ENCODE results near the gene AKT2.

The AKT2 gene

DNA sequence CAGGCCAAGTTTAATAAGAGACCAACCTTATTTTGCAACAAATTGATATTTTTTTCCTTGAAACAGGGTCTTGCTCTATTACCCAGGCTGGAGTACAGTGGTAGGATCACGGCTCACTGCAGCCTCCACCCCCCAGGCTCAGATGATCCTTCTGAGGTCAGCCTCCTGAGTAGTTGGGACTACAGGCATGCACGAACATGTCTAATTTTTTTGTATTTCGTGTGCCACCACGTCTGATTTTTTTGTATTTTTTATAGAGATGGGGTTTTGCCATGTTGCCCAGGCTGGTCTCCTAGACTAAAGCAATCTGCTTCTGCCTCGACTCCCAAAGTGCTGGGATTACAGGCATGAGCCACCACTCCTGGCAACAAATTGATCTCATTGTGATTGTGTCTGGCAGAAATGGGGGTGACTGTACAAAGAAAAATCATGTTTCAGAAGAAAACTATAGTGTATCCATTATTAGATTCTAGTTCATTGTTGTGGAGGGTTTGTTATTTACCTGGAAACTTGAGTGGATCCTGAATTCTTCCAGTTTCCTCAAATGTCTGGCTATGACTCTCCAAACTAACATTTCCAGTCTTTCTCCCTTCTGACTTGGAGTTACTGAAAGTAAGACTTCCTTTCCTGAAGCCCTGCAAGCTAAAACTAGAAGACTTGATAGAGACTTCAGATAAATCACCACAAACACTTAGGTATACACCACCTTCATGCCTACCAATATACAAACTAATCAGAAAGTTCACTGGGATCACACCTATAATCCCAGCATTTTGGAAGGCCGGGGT lies 17.3 kb upstream of the AKT2 start:
- no peak for DNase-seq (ENCODE audit: low read depth in 2 of 2, low spot score in 1 of 2)

DNA sequence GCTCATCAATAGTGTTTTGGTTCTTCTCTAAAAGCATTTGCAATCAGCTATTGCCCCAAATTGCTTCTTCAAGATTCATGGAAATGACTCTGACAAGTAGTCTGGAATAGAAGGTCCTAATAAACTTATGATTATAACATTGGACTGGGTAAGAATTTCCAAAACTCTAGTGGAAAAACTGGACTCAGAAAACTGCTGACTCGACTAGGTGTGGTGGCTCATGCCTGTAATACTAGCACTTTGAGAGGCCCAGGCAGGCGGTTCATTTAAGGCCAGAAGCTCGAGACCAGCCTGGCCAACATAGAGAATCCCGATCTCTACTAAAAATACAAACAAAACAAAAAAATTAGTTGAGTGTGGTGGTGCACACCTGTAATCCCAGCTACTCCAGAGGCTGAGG lies 15.5 kb upstream of the AKT2 start:
- no peak for DNase-seq (ENCODE audit: low read depth in 2 of 2, low spot score in 1 of 2)

- no peak for DNase-seq (ENCODE audit: low read depth in 2 of 2, low spot score in 1 of 2)
Observed at GRCh38 chr19:40298026-40298425, 12.9 kb upstream of the AKT2 start.

GRCh38 chr19:40294560-40294959 lies 9.4 kb upstream of the AKT2 start:
- DNase-seq (ENCODE audit: low read depth in 2 of 2, low spot score in 1 of 2) = no peak

GRCh38 chr19:40286971-40287421 lies 1.9 kb upstream of the AKT2 start:
- DNase-seq (ENCODE audit: low read depth in 2 of 2, low spot score in 1 of 2) = no peak

- no peak for DNase-seq (ENCODE audit: low read depth in 2 of 2, low spot score in 1 of 2)
Observed at GRCh38 chr19:40286235-40286970, 1.3 kb upstream of the AKT2 start.

DNA sequence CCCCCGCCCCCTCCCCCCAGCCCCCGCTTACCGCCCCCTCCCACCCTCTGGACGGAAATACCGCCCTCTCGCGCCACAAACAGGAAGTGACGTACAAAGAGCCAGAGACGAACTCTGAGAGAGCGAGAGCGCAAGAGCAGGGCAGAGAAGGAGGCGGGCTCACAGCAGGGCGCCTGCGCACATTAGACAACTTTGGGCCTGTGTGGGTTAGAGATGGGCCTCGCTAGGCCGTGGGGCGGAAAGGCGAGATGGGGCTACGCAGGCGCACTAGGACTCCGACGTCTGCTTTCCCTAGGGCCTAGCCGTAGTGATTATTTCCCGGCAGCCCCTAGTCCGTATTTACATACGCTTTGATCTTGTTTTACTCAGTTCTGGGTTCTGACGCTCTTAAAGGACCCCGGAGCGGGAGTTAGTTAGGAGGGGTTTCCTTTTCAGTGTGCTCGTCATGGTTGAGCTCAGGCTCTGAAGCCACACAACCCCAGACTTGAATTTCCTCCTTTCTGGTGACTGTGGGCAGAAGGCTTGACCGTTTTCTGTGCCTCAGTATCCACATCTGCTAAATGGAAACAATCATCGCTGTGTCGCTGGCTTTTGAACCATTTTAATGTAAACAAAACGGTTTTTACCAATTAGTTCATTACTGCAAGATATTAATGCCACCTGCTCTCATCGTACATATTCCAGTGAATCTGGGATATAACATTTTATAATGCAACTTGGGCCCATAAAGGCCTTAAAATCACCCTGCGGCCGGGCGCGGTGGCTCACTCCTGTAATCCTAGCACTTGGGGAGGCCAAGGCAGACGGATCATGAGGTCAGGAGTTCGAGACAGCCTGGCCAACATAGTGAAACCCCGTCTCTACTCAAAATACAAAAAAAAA lies 449 bp upstream of the AKT2 start:
- DNase-seq (ENCODE audit: low read depth in 2 of 2, low spot score in 1 of 2) = peak; percentile 91 to 98

DNA sequence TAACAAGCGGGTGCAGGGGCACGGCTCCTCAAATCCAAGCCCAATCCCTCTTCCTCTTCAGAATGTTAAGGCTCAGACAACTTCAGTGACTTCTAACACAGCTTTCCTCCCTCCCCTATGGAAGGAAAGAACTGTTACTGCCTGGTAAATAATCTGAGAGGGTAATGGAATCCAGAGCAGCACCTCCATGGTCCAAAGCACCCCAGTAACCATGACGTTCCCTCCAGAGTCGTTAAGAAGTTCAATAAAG lies 969 bp downstream of the AKT2 start:
- no peak for DNase-seq (ENCODE audit: low read depth in 2 of 2, low spot score in 1 of 2)

GRCh38 chr19:40283414-40284250 lies 1.5 kb downstream of the AKT2 start:
- DNase-seq (ENCODE audit: low read depth in 2 of 2, low spot score in 1 of 2) = no peak

GRCh38 chr19:40282920-40283319 lies 2.2 kb downstream of the AKT2 start:
- no peak for DNase-seq (ENCODE audit: low read depth in 2 of 2, low spot score in 1 of 2)

GRCh38 chr19:40282209-40282580 lies 3.0 kb downstream of the AKT2 start:
- DNase-seq (ENCODE audit: low read depth in 2 of 2, low spot score in 1 of 2) = no peak

DNA sequence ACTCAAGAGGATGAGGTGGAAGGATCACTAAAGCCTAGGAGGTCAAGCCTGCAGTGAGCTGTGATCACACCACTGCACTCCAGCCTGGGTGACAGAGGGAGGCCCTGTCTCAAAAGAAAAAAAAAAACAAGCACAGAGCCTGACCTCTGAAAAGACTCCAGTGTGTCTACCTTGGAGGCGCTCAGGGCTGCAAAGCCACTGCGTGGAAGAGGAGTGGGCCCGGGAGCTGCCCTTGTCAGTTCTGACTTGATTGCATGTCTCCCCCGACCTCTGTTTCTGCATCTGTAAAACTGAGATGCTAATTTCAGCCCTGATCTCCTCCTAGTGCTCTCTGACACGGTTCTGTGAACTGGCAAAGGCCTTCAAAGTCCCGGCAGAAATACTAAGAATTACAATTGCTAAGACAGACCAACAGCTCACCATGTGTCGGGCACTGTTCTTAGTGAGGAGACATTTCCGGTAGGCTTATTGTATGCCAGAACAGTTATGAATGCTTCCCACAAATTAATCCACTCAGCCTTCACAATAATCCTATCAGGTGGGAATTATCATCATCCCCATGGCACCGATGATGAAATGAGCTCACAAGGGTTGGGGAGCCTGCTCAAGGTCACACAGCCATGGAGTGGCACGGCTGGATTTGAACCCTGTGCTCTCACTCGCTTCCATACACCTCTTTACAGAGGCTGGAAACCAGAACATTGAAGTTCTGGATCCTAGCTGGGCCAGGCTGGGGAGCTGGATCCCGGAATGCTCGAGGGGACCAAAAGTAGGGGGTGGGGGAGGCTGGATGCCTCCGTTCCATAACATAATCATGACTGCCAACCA lies 3.5 kb downstream of the AKT2 start:
- DNase-seq (ENCODE audit: low read depth in 2 of 2, low spot score in 1 of 2) = no peak

- DNase-seq (ENCODE audit: low read depth in 2 of 2, low spot score in 1 of 2) = no peak
Observed at GRCh38 chr19:40280608-40281221, 4.4 kb downstream of the AKT2 start.

- DNase-seq (ENCODE audit: low read depth in 2 of 2, low spot score in 1 of 2) = no peak
Observed at GRCh38 chr19:40279761-40280607, 5.2 kb downstream of the AKT2 start.

DNA sequence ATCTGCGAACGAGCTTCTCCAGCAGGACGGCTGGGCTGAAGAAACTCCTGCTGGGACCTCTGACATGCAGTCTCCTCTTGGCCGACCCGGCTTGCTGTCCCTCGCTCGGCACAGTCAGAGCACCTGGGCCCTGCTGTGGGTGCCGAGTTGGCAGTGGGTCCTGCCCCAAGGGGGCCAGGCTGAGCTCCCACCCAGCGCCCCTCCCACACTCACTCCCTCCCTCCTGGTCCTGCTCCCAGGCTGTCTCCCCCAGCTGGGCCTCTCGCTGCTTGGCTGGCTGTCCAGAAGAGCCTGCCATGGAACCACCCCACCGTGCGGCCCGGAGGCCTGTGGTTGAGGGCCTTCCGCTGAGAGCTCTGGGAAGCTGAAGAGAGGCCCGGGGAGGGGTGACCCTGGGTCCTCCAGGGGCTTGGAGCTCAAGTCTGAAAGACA lies 6.0 kb downstream of the AKT2 start:
- no peak for DNase-seq (ENCODE audit: low read depth in 2 of 2, low spot score in 1 of 2)

DNA sequence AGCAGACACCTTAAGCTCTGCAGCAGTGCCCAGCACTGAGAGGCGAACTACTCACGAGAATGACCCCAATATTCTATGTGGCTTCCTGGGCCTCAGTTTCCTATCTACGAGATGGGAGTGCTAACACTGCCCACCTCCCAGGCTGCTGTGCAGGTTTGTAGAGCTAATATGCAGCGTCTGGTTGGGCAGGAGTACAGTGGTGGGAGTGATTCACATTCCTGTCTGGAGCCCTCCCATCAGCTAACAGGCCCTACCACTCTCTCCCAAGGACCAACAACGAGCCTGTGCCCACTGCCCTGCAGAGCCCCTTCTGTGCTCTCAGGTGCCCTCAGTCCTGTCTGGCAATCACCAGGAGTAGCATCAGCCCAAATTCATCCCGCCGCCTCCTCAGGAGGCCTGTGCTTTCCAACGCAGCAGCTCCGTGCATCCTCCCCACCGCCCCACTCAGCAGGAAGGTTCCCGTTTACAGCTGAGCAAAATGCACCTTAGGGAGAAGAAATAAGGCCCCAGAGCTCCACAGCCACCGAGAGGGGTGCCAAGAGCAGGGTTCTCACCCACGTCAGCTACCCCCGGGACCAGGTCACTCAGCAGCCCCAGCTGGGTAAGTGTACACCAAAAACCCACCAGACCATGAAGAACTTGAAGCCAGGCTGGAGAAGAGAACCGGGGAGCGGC lies 6.6 kb downstream of the AKT2 start:
- no peak for DNase-seq (ENCODE audit: low read depth in 2 of 2, low spot score in 1 of 2)

DNA sequence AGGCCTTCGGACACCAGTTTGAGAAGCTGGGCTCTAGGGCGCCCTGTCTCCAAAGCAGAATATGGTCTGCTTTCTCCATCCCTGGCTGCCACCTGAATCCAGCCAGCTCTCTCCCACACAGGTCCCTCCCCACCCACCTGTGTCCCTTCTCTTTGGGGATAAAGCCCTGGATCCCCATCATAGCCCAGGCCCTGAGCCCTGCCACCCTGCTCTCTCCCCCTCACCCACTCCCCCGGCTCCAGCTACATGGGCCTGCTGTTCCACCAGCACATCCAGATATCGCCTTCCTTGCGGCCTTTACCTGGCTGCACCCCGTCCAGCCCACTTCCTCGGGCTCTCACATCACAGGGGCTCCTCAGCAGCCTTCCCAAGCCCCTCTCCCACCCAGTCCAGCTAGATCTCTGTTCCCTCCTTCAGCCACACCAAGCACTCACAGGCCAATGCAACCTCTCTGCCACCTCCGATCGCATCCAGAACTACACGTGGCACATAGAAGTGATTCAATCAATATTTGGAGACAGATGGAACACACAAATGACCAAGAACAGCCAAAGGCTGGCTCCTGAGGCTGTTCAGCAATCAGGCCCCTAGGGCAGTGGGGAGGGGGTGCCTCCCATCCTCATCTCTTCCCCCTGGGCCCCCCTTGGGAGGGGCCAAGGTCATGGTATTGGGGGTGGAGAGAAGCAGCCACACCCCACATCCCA lies 7.6 kb downstream of the AKT2 start:
- DNase-seq (ENCODE audit: low read depth in 2 of 2, low spot score in 1 of 2) = no peak

Data from stimulated activated CD8-positive, alpha-beta memory T cell treated with anti-CD3 and anti-CD28 coated beads, Interleukin-4, amount 100 ng/mL, for 4 hours (primary cell).